Panc1 (cell line): ENCODE results near the gene SPECC1L. TPM values are rescaled to one million over a fixed set of nuclear protein-coding genes. Genes with fewer than 3 reads are reported as not detected.

ENCODE experiments used
- ATAC-seq: fragments of 200-7000 bp; cut with Tn5 transposase; 2 replicates; pipeline ENCODE4 v1.9.1; 2020; ENCODE audit warnings: mild to moderate bottlenecking, moderate library complexity
- BruUV-seq: library from RNA; stranded (reverse); fragments of 400-500 nt; replicated peaks from 2 replicates; lab custom pipeline; 2021; lab: Mats Ljungman, UMichigan
- CTCF ChIA-PET: fragments of 300-600 bp; sonication (Branson Sonifier 250); formaldehyde crosslinking; loops from one replicate; lab custom pipeline; 2022; ENCODE audit warnings: antibody characterized with exemption; lab: Charles Lee
- POLR2A ChIA-PET: fragments of 300-600 bp; sonication (Branson Sonifier 250); formaldehyde crosslinking; loops from one replicate; lab custom pipeline; 2022; ENCODE audit warnings: antibody characterized with exemption; lab: Charles Lee
- DNase-seq: peaks from one replicate; pipeline ENCODE4 v3.0.0-alpha.2; 2010; ENCODE audit warnings: low read depth, low spot score
- H3K27ac ChIP-seq: 2 replicates; pipeline ENCODE4 v1.5.1; 2011; ENCODE audit warnings: mild to moderate bottlenecking, low read length, inconsistent platforms
- H3K27me3 ChIP-seq: fragments of 200-500 bp; sonication (Bioruptor generic); 2 replicates; pipeline ENCODE4 v1.6.0; 2014; ENCODE audit warnings: low read length, inconsistent platforms; ENCODE audit not compliant: control insufficient read depth, insufficient read depth
- H3K36me3 ChIP-seq: fragments of 200-500 bp; sonication (Bioruptor generic); 2 replicates; pipeline ENCODE4 v1.5.1; 2014; ENCODE audit warnings: inconsistent platforms, mild to moderate bottlenecking, low read length, moderate library complexity; ENCODE audit not compliant: control insufficient read depth, insufficient read depth
- H3K4me1 ChIP-seq: 2 replicates; pipeline ENCODE4 v1.5.1; 2011; ENCODE audit warnings: inconsistent platforms, mild to moderate bottlenecking, low read length, moderate library complexity; ENCODE audit not compliant: control insufficient read depth, insufficient read depth
- H3K4me3 ChIP-seq, 2 experiments: 2 replicates each; pipeline ENCODE4 v1.5.1; 2011 to 2012; ENCODE audit warnings: low read depth in 2 of 2, low read length in 2 of 2, mild to moderate bottlenecking in 2 of 2, inconsistent platforms in 1 of 2, moderate library complexity in 1 of 2
- H3K9me3 ChIP-seq: fragments of 200-500 bp; sonication (Bioruptor generic); 2 replicates; pipeline ENCODE4 v1.5.1; 2014; ENCODE audit warnings: low read depth, mild to moderate bottlenecking, inconsistent platforms, low read length, moderate library complexity; ENCODE audit not compliant: control insufficient read depth, insufficient read depth
- POLR2AphosphoS5 ChIP-seq: IDR thresholded peaks from 2 replicates; pipeline ENCODE4 v1.6.1; 2012; ENCODE audit warnings: mild to moderate bottlenecking, low read depth, low read length, moderate library complexity
- REST ChIP-seq, 2 experiments: IDR thresholded peaks; 2 replicates each; pipeline ENCODE4 v1.6.1; 2011 to 2012; ENCODE audit warnings: low read depth in 2 of 2, control low read depth in 1 of 2, low read length in 1 of 2, mild to moderate bottlenecking in 1 of 2, moderate library complexity in 1 of 2; ENCODE audit not compliant: insufficient read depth in 1 of 2
- SIN3A ChIP-seq: IDR thresholded peaks from 2 replicates; pipeline ENCODE4 v1.6.1; 2012; ENCODE audit warnings: low read depth, mild to moderate bottlenecking, low read length, moderate library complexity, borderline replicate concordance; ENCODE audit not compliant: insufficient read depth
- TCF7L2 ChIP-seq: IDR thresholded peaks from 2 replicates; pipeline ENCODE4 v1.6.1; 2011; ENCODE audit warnings: mild to moderate bottlenecking, low read depth, low read length, inconsistent platforms
- in situ Hi-C: cut with HindIII; loops from 2 replicates; pipeline ENCODE4 v1.10.0; 2016; ENCODE audit warnings: low sequenced_read_pairs, low pct_unique_long_range_greater_than_20kb
- intact Hi-C: fragments of 100-400 bp; cut with micrococcal nuclease; formaldehyde crosslinking; loops from one replicate; pipeline ENCODE4 v1.10.0; 2022; ENCODE audit not compliant: unreplicated experiment
- total RNA-seq: library from RNA; stranded (reverse); gene quantifications from one replicate; pipeline ENCODE4 v1.2.1, GENCODE V29; 2021; ENCODE audit not compliant: unreplicated experiment
- TF ChIP-seq, protein P1 (sequence below): fragments of 450-650 bp; IDR thresholded peaks from 2 replicates; pipeline ENCODE4 v1.5.1; 2017; ENCODE audit warnings: mild to moderate bottlenecking

Gene SPECC1L
- total RNA-seq, 1 experiment from 2014 or later = 43.3 TPM

GRCh38 chr22:24437091-24437490 lies 166.5 kb downstream of the SPECC1L start:
- Histone ChIP-seq H3K27me3 (no peaks in the 10 kb centered on the region), H3K4me1 (no peaks in the 10 kb centered on the region; the same call in 1 of the 2 replicates), H3K27ac (no peak overlapping the region), H3K36me3 (no peaks in the 10 kb centered on the region), H3K9me3 (no peaks in the 10 kb centered on the region), H3K4me3 (no peak overlapping the region)
- in situ Hi-C loops = no loop called here
- ChIA-PET CTCF (no interaction called here), POLR2A (no interaction called here)
- BruUV-seq = no TSS peak
- no peak for DNase-seq
- intact Hi-C loops = no loop called here
- TF ChIP-seq, protein P1, sequence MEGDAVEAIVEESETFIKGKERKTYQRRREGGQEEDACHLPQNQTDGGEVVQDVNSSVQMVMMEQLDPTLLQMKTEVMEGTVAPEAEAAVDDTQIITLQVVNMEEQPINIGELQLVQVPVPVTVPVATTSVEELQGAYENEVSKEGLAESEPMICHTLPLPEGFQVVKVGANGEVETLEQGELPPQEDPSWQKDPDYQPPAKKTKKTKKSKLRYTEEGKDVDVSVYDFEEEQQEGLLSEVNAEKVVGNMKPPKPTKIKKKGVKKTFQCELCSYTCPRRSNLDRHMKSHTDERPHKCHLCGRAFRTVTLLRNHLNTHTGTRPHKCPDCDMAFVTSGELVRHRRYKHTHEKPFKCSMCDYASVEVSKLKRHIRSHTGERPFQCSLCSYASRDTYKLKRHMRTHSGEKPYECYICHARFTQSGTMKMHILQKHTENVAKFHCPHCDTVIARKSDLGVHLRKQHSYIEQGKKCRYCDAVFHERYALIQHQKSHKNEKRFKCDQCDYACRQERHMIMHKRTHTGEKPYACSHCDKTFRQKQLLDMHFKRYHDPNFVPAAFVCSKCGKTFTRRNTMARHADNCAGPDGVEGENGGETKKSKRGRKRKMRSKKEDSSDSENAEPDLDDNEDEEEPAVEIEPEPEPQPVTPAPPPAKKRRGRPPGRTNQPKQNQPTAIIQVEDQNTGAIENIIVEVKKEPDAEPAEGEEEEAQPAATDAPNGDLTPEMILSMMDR = no peak
- TF ChIP-seq TCF7L2 (no peak), POLR2AphosphoS5 (no peak), REST (IDR thresholded peaks at IDR 0.05; ENCODE audit: insufficient read depth in 1 of 2, low read depth in 2 of 2, low read length in 1 of 2) (no peak), SIN3A (no peak)
- no peak for ATAC-seq

DNA sequence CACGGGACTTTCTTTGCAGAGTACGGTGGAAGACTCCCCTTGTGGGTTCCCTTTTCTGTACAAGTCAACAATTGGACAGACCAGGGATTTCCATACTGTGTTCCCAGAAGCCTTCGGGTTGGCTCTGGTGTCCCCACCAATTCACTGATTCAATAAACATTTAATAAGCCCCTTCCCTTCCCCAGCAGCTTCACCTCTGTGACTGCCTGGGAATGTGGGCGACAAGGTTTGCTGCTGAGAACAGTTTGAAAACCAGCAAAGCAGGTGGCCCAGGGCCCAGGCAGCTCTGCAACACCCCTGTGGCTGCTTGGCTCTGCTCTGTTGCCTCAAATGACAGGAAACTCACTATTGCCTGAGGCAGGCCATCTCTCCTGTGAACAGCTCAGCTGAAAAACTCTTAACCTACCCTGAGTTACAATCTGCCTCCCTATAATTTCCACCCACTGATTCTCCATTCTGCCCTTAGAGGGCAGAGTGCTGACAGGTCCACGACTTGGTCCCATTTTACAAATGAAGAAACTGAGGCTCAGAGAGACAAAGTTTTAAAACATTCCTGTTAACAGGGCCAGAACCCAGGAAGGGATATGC lies 167.2 kb downstream of the SPECC1L start:
- no TSS peak for BruUV-seq
- H3K36me3 ChIP-seq = no peaks in the 10 kb centered on the region
- POLR2A ChIA-PET = no interaction called here
- H3K4me3 ChIP-seq = no peak overlapping the region
- peak; percentile 54; the same call in 1 of the 2 replicates for ATAC-seq
- intact Hi-C loops = no loop called here
- no peak for TF ChIP-seq POLR2AphosphoS5
- no peak for TF ChIP-seq REST (IDR thresholded peaks at IDR 0.05; ENCODE audit: insufficient read depth in 1 of 2, low read depth in 2 of 2, low read length in 1 of 2)
- TF ChIP-seq, protein P1 = no peak; the same call in 1 of the 2 replicates
- TF ChIP-seq SIN3A = no peak
- TF ChIP-seq TCF7L2 = no peak
- no peak overlapping the region for H3K27ac ChIP-seq
- DNase-seq = peak; percentile 7
- H3K27me3 ChIP-seq = no peaks in the 10 kb centered on the region
- CTCF ChIA-PET = interaction anchor here (0.5 to 0.8 kb wide), 2 partner anchors 15 to 65 kb away, joined by 3 to 9 read pairs; no protein-coding TSS in a partner anchor
- in situ Hi-C loops = no loop called here
- no peaks in the 10 kb centered on the region; the same call in 1 of the 2 replicates for H3K4me1 ChIP-seq
- H3K9me3 ChIP-seq = no peaks in the 10 kb centered on the region
